Measurements from ENCODE around the gene DNAH17. TPM values are rescaled to one million over a fixed set of nuclear protein-coding genes. Genes with fewer than 3 reads are reported as not detected.

Gene DNAH17
- total and polyA plus RNA-seq, 2 of the 13 experiments (the other 11 are each of a cell fraction or from before 2014, with no cell fraction given) = 0.86 to 1.6 TPM

GRCh38 chr17:78433013-78433727 lies 144.0 kb downstream of the DNAH17 start (continued):
- TF ChIP-seq HBP1 (CRISPR knock-in tag; IDR thresholded peaks at IDR 0.05; ENCODE audit: low read depth) = no peak
- no peak for TF ChIP-seq CBX2 (IDR thresholded peaks at IDR 0.05; ENCODE audit: low read depth, low read length)
- no peak for TF ChIP-seq CBX2 (CRISPR knock-in tag; IDR thresholded peaks at IDR 0.05; ENCODE audit: low read depth)
- no peak for TF ChIP-seq SIN3B (IDR thresholded peaks at IDR 0.05; ENCODE audit: low read length)
- TF ChIP-seq PCBP1 (IDR thresholded peaks at IDR 0.05; ENCODE audit: borderline replicate concordance, low read depth, low read length) = no peak
- 0 out of 2 replicates have a peak, but pooled peaks have one; percentile 51 for TF ChIP-seq ZBTB4 (CRISPR knock-in tag; IDR thresholded peaks at IDR 0.05; ENCODE audit: borderline replicate concordance)
- TF ChIP-seq, protein P1, sequence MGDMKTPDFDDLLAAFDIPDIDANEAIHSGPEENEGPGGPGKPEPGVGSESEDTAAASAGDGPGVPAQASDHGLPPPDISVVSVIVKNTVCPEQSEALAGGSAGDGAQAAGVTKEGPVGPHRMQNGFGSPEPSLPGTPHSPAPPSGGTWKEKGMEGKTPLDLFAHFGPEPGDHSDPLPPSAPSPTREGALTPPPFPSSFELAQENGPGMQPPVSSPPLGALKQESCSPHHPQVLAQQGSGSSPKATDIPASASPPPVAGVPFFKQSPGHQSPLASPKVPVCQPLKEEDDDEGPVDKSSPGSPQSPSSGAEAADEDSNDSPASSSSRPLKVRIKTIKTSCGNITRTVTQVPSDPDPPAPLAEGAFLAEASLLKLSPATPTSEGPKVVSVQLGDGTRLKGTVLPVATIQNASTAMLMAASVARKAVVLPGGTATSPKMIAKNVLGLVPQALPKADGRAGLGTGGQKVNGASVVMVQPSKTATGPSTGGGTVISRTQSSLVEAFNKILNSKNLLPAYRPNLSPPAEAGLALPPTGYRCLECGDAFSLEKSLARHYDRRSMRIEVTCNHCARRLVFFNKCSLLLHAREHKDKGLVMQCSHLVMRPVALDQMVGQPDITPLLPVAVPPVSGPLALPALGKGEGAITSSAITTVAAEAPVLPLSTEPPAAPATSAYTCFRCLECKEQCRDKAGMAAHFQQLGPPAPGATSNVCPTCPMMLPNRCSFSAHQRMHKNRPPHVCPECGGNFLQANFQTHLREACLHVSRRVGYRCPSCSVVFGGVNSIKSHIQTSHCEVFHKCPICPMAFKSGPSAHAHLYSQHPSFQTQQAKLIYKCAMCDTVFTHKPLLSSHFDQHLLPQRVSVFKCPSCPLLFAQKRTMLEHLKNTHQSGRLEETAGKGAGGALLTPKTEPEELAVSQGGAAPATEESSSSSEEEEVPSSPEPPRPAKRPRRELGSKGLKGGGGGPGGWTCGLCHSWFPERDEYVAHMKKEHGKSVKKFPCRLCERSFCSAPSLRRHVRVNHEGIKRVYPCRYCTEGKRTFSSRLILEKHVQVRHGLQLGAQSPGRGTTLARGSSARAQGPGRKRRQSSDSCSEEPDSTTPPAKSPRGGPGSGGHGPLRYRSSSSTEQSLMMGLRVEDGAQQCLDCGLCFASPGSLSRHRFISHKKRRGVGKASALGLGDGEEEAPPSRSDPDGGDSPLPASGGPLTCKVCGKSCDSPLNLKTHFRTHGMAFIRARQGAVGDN (CRISPR knock-in tag; IDR thresholded peaks at IDR 0.05) = peak; percentile 92
- no peak for TF ChIP-seq BRD4 (CRISPR knock-in tag; IDR thresholded peaks at IDR 0.05)
- TF ChIP-seq, protein P2, sequence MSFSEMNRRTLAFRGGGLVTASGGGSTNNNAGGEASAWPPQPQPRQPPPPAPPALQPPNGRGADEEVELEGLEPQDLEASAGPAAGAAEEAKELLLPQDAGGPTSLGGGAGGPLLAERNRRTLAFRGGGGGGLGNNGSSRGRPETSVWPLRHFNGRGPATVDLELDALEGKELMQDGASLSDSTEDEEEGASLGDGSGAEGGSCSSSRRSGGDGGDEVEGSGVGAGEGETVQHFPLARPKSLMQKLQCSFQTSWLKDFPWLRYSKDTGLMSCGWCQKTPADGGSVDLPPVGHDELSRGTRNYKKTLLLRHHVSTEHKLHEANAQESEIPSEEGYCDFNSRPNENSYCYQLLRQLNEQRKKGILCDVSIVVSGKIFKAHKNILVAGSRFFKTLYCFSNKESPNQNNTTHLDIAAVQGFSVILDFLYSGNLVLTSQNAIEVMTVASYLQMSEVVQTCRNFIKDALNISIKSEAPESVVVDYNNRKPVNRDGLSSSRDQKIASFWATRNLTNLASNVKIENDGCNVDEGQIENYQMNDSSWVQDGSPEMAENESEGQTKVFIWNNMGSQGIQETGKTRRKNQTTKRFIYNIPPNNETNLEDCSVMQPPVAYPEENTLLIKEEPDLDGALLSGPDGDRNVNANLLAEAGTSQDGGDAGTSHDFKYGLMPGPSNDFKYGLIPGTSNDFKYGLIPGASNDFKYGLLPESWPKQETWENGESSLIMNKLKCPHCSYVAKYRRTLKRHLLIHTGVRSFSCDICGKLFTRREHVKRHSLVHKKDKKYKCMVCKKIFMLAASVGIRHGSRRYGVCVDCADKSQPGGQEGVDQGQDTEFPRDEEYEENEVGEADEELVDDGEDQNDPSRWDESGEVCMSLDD (CRISPR knock-in tag; IDR thresholded peaks at IDR 0.05; ENCODE audit: borderline replicate concordance) = no peak
- TF ChIP-seq XBP1 (CRISPR knock-in tag; IDR thresholded peaks at IDR 0.05) = no peak; the same call in 1 of the 2 replicates
- no peak for TF ChIP-seq ZBTB43 (CRISPR knock-in tag; conservative IDR thresholded peaks at IDR 0.05)
- TF ChIP-seq DMAP1 (CRISPR knock-in tag; IDR thresholded peaks at IDR 0.05) = 0 out of 2 replicates have a peak, but pooled peaks have one; percentile 46
- peak; percentile 27; the same call in 1 of the 2 replicates for TF ChIP-seq ZSCAN25 (CRISPR knock-in tag; IDR thresholded peaks at IDR 0.05)
- TF ChIP-seq TGIF2 (CRISPR knock-in tag; IDR thresholded peaks at IDR 0.05) = no peak
- no peak for TF ChIP-seq ZMAT3 (CRISPR knock-in tag; conservative IDR thresholded peaks at IDR 0.05)
- TF ChIP-seq FOXO1 (CRISPR knock-in tag; IDR thresholded peaks at IDR 0.05) = no peak; the same call in 1 of the 2 replicates
- no peak for TF ChIP-seq REL (CRISPR knock-in tag; conservative IDR thresholded peaks at IDR 0.05)

All from HepG2 (cell line).